ENCODE measurements around the gene ENPP3. TPM values are rescaled to one million over a fixed set of nuclear protein-coding genes. Genes with fewer than 3 reads are reported as not detected.

The ENPP3 gene
- total RNA-seq, 1 experiment from 2014 or later = 0.15 TPM

DNA sequence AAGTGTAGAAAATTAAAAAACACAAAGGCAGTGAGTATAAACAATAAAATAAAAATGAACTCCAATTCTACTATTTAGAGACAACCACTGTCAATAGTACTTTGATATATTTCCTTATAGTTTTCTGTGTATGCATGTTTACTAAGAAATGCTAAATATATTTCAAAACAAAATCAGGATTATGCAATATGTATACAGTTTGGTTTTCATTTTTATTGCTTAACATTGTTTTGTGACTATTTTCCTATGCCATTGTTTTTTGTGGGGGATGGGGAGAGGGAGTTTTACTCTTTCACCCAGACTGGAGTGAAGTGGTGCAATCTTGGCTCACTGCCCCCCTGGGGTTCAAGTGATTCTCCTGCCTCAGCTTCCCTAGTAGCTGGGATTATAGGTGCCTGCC, 44.5 kb downstream of the ENPP3 start:
- no peak overlapping the region for H4K8ac ChIP-seq (replicated peaks; ENCODE audit: insufficient read length, low read depth, low read length)
- no peaks in the 10 kb centered on the region for H3K9me3 ChIP-seq (ENCODE audit: control insufficient read depth, low read depth, low read length)
- no peak overlapping the region for H3K23ac ChIP-seq (ENCODE audit: insufficient read length, low read depth, low read length)
- H4K20me1 ChIP-seq (ENCODE audit: control insufficient read depth, insufficient read depth, insufficient read length) = no peaks in the 10 kb centered on the region
- H2BK12ac ChIP-seq (ENCODE audit: insufficient read length, low read depth, low read length) = no peak overlapping the region
- H3K27ac ChIP-seq (ENCODE audit: insufficient read length, low read depth, low read length) = no peak overlapping the region
- Mint-ChIP-seq H3K36me3 (ENCODE audit: insufficient read depth in 1 of 3, low read depth in 3 of 3) (no peaks in the 10 kb centered on the region; a peak in 1 of 7 replicates), H3K4me3 (no peak overlapping the region), H3K9me3 (no peaks in the 10 kb centered on the region), H3K27me3 (ENCODE audit: low read depth) (peaks cover 2% of the 10 kb centered on the region; the same call in 1 of the 2 replicates), H3K4me1 (peaks cover 5 to 8% of the 10 kb centered on the region in 2 experiments; a peak in 3 of 4 replicates), H3K27ac (no peak overlapping the region)
- no peak overlapping the region for H3K56ac ChIP-seq (ENCODE audit: insufficient read length, low read depth, low read length)
- DNase-seq = no peak
- H2BK120ac ChIP-seq (ENCODE audit: low read depth, low read length, poor library complexity, severe bottlenecking) = no peak overlapping the region
- TF ChIP-seq, protein P1, sequence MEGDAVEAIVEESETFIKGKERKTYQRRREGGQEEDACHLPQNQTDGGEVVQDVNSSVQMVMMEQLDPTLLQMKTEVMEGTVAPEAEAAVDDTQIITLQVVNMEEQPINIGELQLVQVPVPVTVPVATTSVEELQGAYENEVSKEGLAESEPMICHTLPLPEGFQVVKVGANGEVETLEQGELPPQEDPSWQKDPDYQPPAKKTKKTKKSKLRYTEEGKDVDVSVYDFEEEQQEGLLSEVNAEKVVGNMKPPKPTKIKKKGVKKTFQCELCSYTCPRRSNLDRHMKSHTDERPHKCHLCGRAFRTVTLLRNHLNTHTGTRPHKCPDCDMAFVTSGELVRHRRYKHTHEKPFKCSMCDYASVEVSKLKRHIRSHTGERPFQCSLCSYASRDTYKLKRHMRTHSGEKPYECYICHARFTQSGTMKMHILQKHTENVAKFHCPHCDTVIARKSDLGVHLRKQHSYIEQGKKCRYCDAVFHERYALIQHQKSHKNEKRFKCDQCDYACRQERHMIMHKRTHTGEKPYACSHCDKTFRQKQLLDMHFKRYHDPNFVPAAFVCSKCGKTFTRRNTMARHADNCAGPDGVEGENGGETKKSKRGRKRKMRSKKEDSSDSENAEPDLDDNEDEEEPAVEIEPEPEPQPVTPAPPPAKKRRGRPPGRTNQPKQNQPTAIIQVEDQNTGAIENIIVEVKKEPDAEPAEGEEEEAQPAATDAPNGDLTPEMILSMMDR (conservative IDR thresholded peaks at IDR 0.05) = no peak
- H2BK5ac ChIP-seq (ENCODE audit: insufficient read length, low read length) = no peak overlapping the region
- H4K5ac ChIP-seq (ENCODE audit: insufficient read length, low read depth, low read length) = no peak overlapping the region
- H3K14ac ChIP-seq (ENCODE audit: insufficient read depth, low read length) = no peak overlapping the region
- no peak overlapping the region for H3K18ac ChIP-seq (ENCODE audit: insufficient read length, low read depth, low read length)
- no peak overlapping the region for H2BK20ac ChIP-seq (ENCODE audit: low read depth, low read length, poor library complexity, severe bottlenecking)
- H3K9ac ChIP-seq (ENCODE audit: extremely low read depth, insufficient read length, low read length) = no peak overlapping the region
- no peak overlapping the region for H2BK15ac ChIP-seq (ENCODE audit: low read depth, low read length)
- no peaks in the 10 kb centered on the region for H3K27me3 ChIP-seq (ENCODE audit: insufficient read depth, low read length)
- no peak overlapping the region for H3K4ac ChIP-seq (ENCODE audit: low read depth, low read length)
- H3K4me2 ChIP-seq (ENCODE audit: insufficient read depth, insufficient read length, low read length) = no peak overlapping the region
- no peak overlapping the region for H2AFZ ChIP-seq (ENCODE audit: low read length)
- no peak overlapping the region for H3T11ph ChIP-seq (ENCODE audit: low read length)
- H3K79me2 ChIP-seq (ENCODE audit: insufficient read depth, low read length) = no peaks in the 10 kb centered on the region
- no peaks in the 10 kb centered on the region for H3K23me2 ChIP-seq (ENCODE audit: insufficient read length, low read depth, low read length, poor library complexity, severe bottlenecking)
- no peaks in the 10 kb centered on the region for H3K4me1 ChIP-seq (ENCODE audit: insufficient read depth, low read length)
- no peaks in the 10 kb centered on the region for H3K79me1 ChIP-seq (ENCODE audit: insufficient read depth, low read depth, low read length, poor library complexity, severe bottlenecking)
- no peak overlapping the region for H2AK5ac ChIP-seq (ENCODE audit: insufficient read length, low read length)
- no peak overlapping the region for H4K91ac ChIP-seq (ENCODE audit: insufficient read length, low read depth, low read length)

All from H9 (cell line).